ENCODE data around the gene TEP1.

Gene TEP1

DNA sequence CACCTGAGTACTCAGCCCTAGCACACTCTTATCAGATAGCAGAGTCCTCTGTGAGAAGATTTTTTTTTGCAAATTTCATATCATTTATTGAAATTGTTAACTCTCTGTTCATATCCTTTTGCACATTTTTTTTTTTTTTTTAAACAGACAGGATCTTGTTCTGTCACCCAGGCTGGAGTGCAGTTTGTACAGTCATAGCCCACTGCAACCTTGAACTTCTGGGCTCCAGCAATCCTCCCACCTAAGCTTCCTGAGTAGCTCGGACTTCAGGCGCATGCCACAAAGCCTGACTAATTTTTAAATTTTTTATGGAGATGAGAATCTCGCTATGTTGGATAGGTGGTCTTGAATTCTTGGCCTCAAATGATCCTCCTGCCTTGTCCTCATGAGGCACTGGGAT, 65.6 kb downstream of the TEP1 start:
- H3K4me2 ChIP-seq (ENCODE audit: low read depth, low read length, poor library complexity, severe bottlenecking), result no peak overlapping the region
- no peaks in the 10 kb centered on the region for H3K27me3 ChIP-seq (ENCODE audit: low read length)
- H3K9me3 ChIP-seq (ENCODE audit: insufficient read depth, low read length), result no peaks in the 10 kb centered on the region
- H3K36me3 ChIP-seq (ENCODE audit: low read length), result peaks cover 28% of the 10 kb centered on the region
- TF ChIP-seq CTCF (IDR thresholded peaks at IDR 0.05; ENCODE audit: insufficient read depth, low read length, poor library complexity, severe bottlenecking) (no peak), EZH2phosphoT487 (conservative IDR thresholded peaks at IDR 0.05; ENCODE audit: low read length) (no peak)
- no peak overlapping the region for H2AFZ ChIP-seq (ENCODE audit: low read depth, low read length, severe bottlenecking)
- H3K9me2 ChIP-seq (replicated peaks; ENCODE audit: insufficient read depth, low read length), result no peaks in the 10 kb centered on the region
- no peak overlapping the region for H3K4me3 ChIP-seq (ENCODE audit: insufficient read depth, low read length, poor library complexity, severe bottlenecking)
- H3F3A ChIP-seq (ENCODE audit: insufficient read depth), result peaks cover 11% of the 10 kb centered on the region
- H4K20me1 ChIP-seq (ENCODE audit: low read depth, low read length), result no peaks in the 10 kb centered on the region; the same call in 1 of the 2 replicates
- peaks cover 18% of the 10 kb centered on the region for H3K79me2 ChIP-seq (ENCODE audit: insufficient read depth, low read length)
- no peak overlapping the region for H3K27ac ChIP-seq (ENCODE audit: low read depth, low read length)
- no peak overlapping the region for H3K9ac ChIP-seq (ENCODE audit: low read length)

DNA sequence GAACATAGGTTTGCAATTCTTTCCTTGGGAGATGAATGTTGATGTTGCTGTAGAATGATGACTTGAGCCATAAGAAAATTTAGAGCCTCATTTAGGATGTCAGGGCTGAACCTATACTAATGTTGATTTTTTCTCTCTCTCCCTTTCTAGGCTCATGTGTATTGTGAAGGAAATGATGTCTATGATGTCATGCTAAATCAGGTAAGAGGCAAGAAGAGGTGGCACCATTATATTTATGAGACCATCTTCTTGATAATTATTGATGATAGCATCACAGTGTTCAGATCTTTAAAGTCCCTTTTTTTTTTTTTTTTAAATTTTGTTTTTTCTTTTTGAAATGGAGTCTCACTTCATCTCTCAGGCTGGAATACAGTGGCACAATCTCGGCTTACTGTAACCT, 66.6 kb downstream of the TEP1 start:
- Histone ChIP-seq H3K9me3 (ENCODE audit: insufficient read depth, low read length) (no peaks in the 10 kb centered on the region), H3F3A (ENCODE audit: insufficient read depth) (peaks cover 20% of the 10 kb centered on the region), H3K79me2 (ENCODE audit: insufficient read depth, low read length) (peaks cover 18% of the 10 kb centered on the region), H4K20me1 (ENCODE audit: low read depth, low read length) (no peaks in the 10 kb centered on the region; the same call in 1 of the 2 replicates), H3K9ac (ENCODE audit: low read length) (no peak overlapping the region), H3K4me2 (ENCODE audit: low read depth, low read length, poor library complexity, severe bottlenecking) (no peak overlapping the region), H3K27me3 (ENCODE audit: low read length) (no peaks in the 10 kb centered on the region), H3K27ac (ENCODE audit: low read depth, low read length) (no peak overlapping the region), H3K4me3 (ENCODE audit: insufficient read depth, low read length, poor library complexity, severe bottlenecking) (no peak overlapping the region), H3K9me2 (replicated peaks; ENCODE audit: insufficient read depth, low read length) (no peaks in the 10 kb centered on the region), H3K36me3 (ENCODE audit: low read length) (peaks cover 23% of the 10 kb centered on the region; the same call in 1 of the 2 replicates), H2AFZ (ENCODE audit: low read depth, low read length, severe bottlenecking) (no peak overlapping the region)
- TF ChIP-seq EZH2phosphoT487 (conservative IDR thresholded peaks at IDR 0.05; ENCODE audit: low read length) (no peak), CTCF (IDR thresholded peaks at IDR 0.05; ENCODE audit: insufficient read depth, low read length, poor library complexity, severe bottlenecking) (no peak)

- Histone ChIP-seq H3K27ac (ENCODE audit: low read depth, low read length) (no peak overlapping the region), H3K4me3 (ENCODE audit: insufficient read depth, low read length, poor library complexity, severe bottlenecking) (no peak overlapping the region), H3K9ac (ENCODE audit: low read length) (no peak overlapping the region), H3K27me3 (ENCODE audit: low read length) (no peaks in the 10 kb centered on the region), H3K36me3 (ENCODE audit: low read length) (peaks cover 17% of the 10 kb centered on the region; the same call in 1 of the 2 replicates), H4K20me1 (ENCODE audit: low read depth, low read length) (no peaks in the 10 kb centered on the region; the same call in 1 of the 2 replicates), H2AFZ (ENCODE audit: low read depth, low read length, severe bottlenecking) (no peak overlapping the region), H3F3A (ENCODE audit: insufficient read depth) (peaks cover 26% of the 10 kb centered on the region), H3K4me2 (ENCODE audit: low read depth, low read length, poor library complexity, severe bottlenecking) (no peak overlapping the region), H3K79me2 (ENCODE audit: insufficient read depth, low read length) (peaks cover 18% of the 10 kb centered on the region), H3K9me2 (replicated peaks; ENCODE audit: insufficient read depth, low read length) (no peaks in the 10 kb centered on the region), H3K9me3 (ENCODE audit: insufficient read depth, low read length) (no peaks in the 10 kb centered on the region)
- TF ChIP-seq CTCF (IDR thresholded peaks at IDR 0.05; ENCODE audit: insufficient read depth, low read length, poor library complexity, severe bottlenecking) (no peak), EZH2phosphoT487 (conservative IDR thresholded peaks at IDR 0.05; ENCODE audit: low read length) (no peak)
These were observed 67.9 kb downstream of the TEP1 start for GRCh38 chr14:20345366-20345765.

Data from SU-DHL-6 (cell line).